ENCODE results near the gene PLCB3. TPM values are rescaled to one million over a fixed set of nuclear protein-coding genes. Genes with fewer than 3 reads are reported as not detected.

The PLCB3 gene
- total and polyA plus RNA-seq, 2 of the 13 experiments (the other 11 are each of a cell fraction or from before 2014, with no cell fraction given), result 7.5 to 13.8 TPM

GRCh38 chr11:64305691-64306562 lies 54.6 kb downstream of the PLCB3 start (continued):
- TF ChIP-seq KLF6 (CRISPR knock-in tag; IDR thresholded peaks at IDR 0.05) (no peak), ZNF782 (CRISPR knock-in tag; IDR thresholded peaks at IDR 0.05; ENCODE audit: borderline replicate concordance) (no peak), ZFP41 (CRISPR knock-in tag; IDR thresholded peaks at IDR 0.05; ENCODE audit: borderline replicate concordance) (no peak), FLYWCH1 (CRISPR knock-in tag; IDR thresholded peaks at IDR 0.05) (no peak), ATF7 (IDR thresholded peaks at IDR 0.05) (no peak), ATF7 (CRISPR knock-in tag; IDR thresholded peaks at IDR 0.05) (no peak), FOXJ3 (CRISPR knock-in tag; IDR thresholded peaks at IDR 0.05; ENCODE audit: borderline replicate concordance) (no peak), RBFOX2 (IDR thresholded peaks at IDR 0.05; ENCODE audit: low read depth, low read length) (peak; percentile 85), SOX13 (IDR thresholded peaks at IDR 0.05) (no peak), SOX13 (CRISPR knock-in tag; conservative IDR thresholded peaks at IDR 0.05 in 1 of 2, IDR thresholded peaks at IDR 0.05 in 1 of 2) (no peak), ZNF530 (CRISPR knock-in tag; IDR thresholded peaks at IDR 0.05; ENCODE audit: low read depth) (no peak), EED (CRISPR knock-in tag; IDR thresholded peaks at IDR 0.05) (no peak; the same call in 1 of the 2 replicates), ZNF614 (CRISPR knock-in tag; IDR thresholded peaks at IDR 0.05; ENCODE audit: borderline replicate concordance) (no peak), ZNF761 (CRISPR knock-in tag; conservative IDR thresholded peaks at IDR 0.05) (no peak), CC2D1A (CRISPR knock-in tag; IDR thresholded peaks at IDR 0.05) (no peak), GLI4 (CRISPR knock-in tag; IDR thresholded peaks at IDR 0.05; ENCODE audit: borderline replicate concordance) (no peak; the same call in 1 of the 2 replicates), USF2 (IDR thresholded peaks at IDR 0.05; ENCODE audit: low read depth, low read length) (no peak), USF2 (CRISPR knock-in tag; IDR thresholded peaks at IDR 0.05; ENCODE audit: borderline replicate concordance) (no peak; the same call in 1 of the 2 replicates), ZNF678 (CRISPR knock-in tag; IDR thresholded peaks at IDR 0.05) (no peak), ZNF557 (CRISPR knock-in tag; IDR thresholded peaks at IDR 0.05) (no peak), ASH2L (IDR thresholded peaks at IDR 0.05; ENCODE audit: insufficient read length, low read depth, low read length) (peak; percentile 29), ZNF891 (CRISPR knock-in tag; IDR thresholded peaks at IDR 0.05) (no peak), ZNF143 (CRISPR knock-in tag; IDR thresholded peaks at IDR 0.05) (no peak; the same call in 1 of the 2 replicates)
- TF ChIP-seq, protein P1, sequence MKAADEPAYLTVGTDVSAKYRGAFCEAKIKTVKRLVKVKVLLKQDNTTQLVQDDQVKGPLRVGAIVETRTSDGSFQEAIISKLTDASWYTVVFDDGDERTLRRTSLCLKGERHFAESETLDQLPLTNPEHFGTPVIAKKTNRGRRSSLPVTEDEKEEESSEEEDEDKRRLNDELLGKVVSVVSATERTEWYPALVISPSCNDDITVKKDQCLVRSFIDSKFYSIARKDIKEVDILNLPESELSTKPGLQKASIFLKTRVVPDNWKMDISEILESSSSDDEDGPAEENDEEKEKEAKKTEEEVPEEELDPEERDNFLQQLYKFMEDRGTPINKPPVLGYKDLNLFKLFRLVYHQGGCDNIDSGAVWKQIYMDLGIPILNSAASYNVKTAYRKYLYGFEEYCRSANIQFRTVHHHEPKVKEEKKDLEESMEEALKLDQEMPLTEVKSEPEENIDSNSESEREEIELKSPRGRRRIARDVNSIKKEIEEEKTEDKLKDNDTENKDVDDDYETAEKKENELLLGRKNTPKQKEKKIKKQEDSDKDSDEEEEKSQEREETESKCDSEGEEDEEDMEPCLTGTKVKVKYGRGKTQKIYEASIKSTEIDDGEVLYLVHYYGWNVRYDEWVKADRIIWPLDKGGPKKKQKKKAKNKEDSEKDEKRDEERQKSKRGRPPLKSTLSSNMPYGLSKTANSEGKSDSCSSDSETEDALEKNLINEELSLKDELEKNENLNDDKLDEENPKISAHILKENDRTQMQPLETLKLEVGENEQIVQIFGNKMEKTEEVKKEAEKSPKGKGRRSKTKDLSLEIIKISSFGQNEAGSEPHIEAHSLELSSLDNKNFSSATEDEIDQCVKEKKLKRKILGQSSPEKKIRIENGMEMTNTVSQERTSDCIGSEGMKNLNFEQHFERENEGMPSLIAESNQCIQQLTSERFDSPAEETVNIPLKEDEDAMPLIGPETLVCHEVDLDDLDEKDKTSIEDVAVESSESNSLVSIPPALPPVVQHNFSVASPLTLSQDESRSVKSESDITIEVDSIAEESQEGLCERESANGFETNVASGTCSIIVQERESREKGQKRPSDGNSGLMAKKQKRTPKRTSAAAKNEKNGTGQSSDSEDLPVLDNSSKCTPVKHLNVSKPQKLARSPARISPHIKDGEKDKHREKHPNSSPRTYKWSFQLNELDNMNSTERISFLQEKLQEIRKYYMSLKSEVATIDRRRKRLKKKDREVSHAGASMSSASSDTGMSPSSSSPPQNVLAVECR (CRISPR knock-in tag; IDR thresholded peaks at IDR 0.05; ENCODE audit: borderline replicate concordance), result peak; percentile 88; the same call in 1 of the 2 replicates
